ENCODE measurements around the gene ETFDH. TPM values are rescaled to one million over a fixed set of nuclear protein-coding genes. Genes with fewer than 3 reads are reported as not detected.
A peak's percentile ranks its signal among the peaks of the same experiment; 100 is the strongest.

The ETFDH gene
- total and polyA plus RNA-seq, 10 of the 15 experiments (the other 5 are each of a cell fraction or from before 2014, with no cell fraction given): 10.9 to 30.4 (median 20.6) TPM

DNA sequence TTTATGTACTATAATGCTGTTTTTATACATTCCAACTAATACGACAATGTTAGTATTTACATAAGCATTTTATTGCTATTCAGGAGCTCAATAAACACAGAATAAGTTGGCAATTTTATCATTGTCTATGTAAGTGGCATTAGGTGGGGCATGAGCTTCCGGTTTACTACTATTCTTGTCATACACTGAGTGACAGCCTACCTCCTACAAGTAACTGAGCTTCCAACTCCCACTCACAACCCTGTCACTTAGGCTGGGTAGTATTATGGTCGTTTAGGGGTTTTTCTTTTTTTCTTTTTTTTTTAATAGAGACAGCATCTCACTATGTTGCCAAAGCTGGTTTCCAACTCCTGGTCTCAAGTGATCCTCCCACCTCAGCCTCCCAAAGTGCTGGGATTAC is 43.7 kb downstream of the ETFDH start:
- no peak for FAIRE-seq
- peaks cover 10% of the 10 kb centered on the region for H3K79me2 ChIP-seq (ENCODE audit: control insufficient read depth, insufficient read depth, low read length)
- no peaks in the 10 kb centered on the region for H4K20me1 ChIP-seq (ENCODE audit: control insufficient read depth, insufficient read depth)
- H3K27ac ChIP-seq (ENCODE audit: control insufficient read depth, insufficient read depth): no peak overlapping the region
- no peak overlapping the region for H2AFZ ChIP-seq (ENCODE audit: control insufficient read depth, low read depth, low read length)
- intact Hi-C loops (cut with micrococcal nuclease; ENCODE audit: unreplicated experiment) (no loop called here), in situ Hi-C loops (cut with MboI) (no loop called here)
- no peak overlapping the region for H3K9ac ChIP-seq (ENCODE audit: control insufficient read depth, insufficient read depth, low read length)
- no peak for TF ChIP-seq HCFC1 (IDR thresholded peaks at IDR 0.05; ENCODE audit: low read length)
- TF ChIP-seq, protein P1, sequence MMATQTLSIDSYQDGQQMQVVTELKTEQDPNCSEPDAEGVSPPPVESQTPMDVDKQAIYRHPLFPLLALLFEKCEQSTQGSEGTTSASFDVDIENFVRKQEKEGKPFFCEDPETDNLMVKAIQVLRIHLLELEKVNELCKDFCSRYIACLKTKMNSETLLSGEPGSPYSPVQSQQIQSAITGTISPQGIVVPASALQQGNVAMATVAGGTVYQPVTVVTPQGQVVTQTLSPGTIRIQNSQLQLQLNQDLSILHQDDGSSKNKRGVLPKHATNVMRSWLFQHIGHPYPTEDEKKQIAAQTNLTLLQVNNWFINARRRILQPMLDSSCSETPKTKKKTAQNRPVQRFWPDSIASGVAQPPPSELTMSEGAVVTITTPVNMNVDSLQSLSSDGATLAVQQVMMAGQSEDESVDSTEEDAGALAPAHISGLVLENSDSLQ (IDR thresholded peaks at IDR 0.05): peak; percentile 39; the same call in 1 of the 2 replicates
- 35% methylated on average over 3 of the region's 3 CpGs for WGBS (ENCODE audit: insufficient coverage, insufficient replicate concordance, low lambda C conversion rate, missing lambda C conversion rate)
- no peaks in the 10 kb centered on the region for H3K9me3 ChIP-seq (replicated peaks; ENCODE audit: control insufficient read depth, insufficient read depth, low read length)
- CTCF ChIA-PET: interaction anchor here (0.6 to 1.1 kb wide), 3 partner anchors 15 to 47 kb away, joined by 3 to 4 read pairs (median 3); no protein-coding TSS in a partner anchor
- peaks cover 0 to 30% of the 10 kb centered on the region in 2 experiments; a peak in 3 of 4 replicates for H3K36me3 ChIP-seq (ENCODE audit: control insufficient read depth in 2 of 2, insufficient read depth in 2 of 2, low read length in 1 of 2)
- POLR2A ChIA-PET: interaction anchor here (0.6 kb wide), 1 partner anchor 136 kb away, joined by 7 read pairs; no protein-coding TSS in a partner anchor
- H3K4me2 ChIP-seq (ENCODE audit: control insufficient read depth, insufficient read depth): no peak overlapping the region
- ATAC-seq: no peak
- no TSS peak for BruUV-seq (replicated peaks)
- DNase-seq (ENCODE audit: low read depth, low spot score): no peak
- H3K4me3 ChIP-seq: no peak overlapping the region
- RAD21 ChIA-PET (ENCODE audit: unreplicated experiment): interaction anchor here (1.1 kb wide), 1 partner anchor 136 kb away, joined by 3 read pairs; no protein-coding TSS in a partner anchor
- H3K4me1 ChIP-seq (ENCODE audit: control insufficient read depth, insufficient read depth, low read length): no peaks in the 10 kb centered on the region
- SMC1A ChIA-PET (ENCODE audit: uncharacterized antibody, unreplicated experiment): interaction anchor here (0.7 to 1.6 kb wide), 5 partner anchors 36 to 587 kb away, joined by 3 to 7 read pairs (median 3); no protein-coding TSS in a partner anchor
- H3K27me3 ChIP-seq (replicated peaks in 1 of 2; ENCODE audit: control insufficient read depth in 2 of 2, insufficient read depth in 2 of 2, low read length in 1 of 2): no peaks in the 10 kb centered on the region

DNA sequence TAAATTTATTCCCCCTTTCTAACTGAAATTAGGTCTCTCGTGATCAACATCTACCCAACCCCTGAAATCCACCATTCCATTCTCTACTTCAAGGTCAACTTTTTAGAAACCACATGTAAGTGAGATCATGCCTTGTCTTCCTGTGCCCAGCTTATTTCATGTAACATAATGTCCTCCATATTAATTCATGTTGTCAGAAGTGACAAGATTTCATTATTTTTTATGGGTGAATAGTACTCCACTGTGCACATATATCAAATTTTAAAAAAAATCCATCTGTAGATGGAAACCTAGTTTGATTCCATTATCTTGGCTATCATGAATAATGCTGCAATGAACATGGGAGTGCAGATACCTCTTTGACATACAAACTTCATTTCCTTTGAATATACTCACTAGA is 49.6 kb downstream of the ETFDH start:
- Histone ChIP-seq H3K4me3 (peak overlapping the region; percentile 4; the same call in 1 of the 2 replicates), H3K36me3 (ENCODE audit: control insufficient read depth in 2 of 2, insufficient read depth in 2 of 2, low read length in 1 of 2) (peaks cover 0 to 24% of the 10 kb centered on the region in 2 experiments; a peak in 3 of 4 replicates), H3K79me2 (ENCODE audit: control insufficient read depth, insufficient read depth, low read length) (peaks cover 33% of the 10 kb centered on the region), H2AFZ (ENCODE audit: control insufficient read depth, low read depth, low read length) (no peak overlapping the region), H3K9ac (ENCODE audit: control insufficient read depth, insufficient read depth, low read length) (no peak overlapping the region; the same call in 1 of the 2 replicates), H3K4me1 (ENCODE audit: control insufficient read depth, insufficient read depth, low read length) (no peaks in the 10 kb centered on the region), H3K27ac (ENCODE audit: control insufficient read depth, insufficient read depth) (no peak overlapping the region), H3K9me3 (replicated peaks; ENCODE audit: control insufficient read depth, insufficient read depth, low read length) (no peaks in the 10 kb centered on the region), H4K20me1 (ENCODE audit: control insufficient read depth, insufficient read depth) (no peaks in the 10 kb centered on the region), H3K27me3 (replicated peaks in 1 of 2; ENCODE audit: control insufficient read depth in 2 of 2, insufficient read depth in 2 of 2, low read length in 1 of 2) (no peaks in the 10 kb centered on the region), H3K4me2 (ENCODE audit: control insufficient read depth, insufficient read depth) (peak overlapping the region; percentile 95)
- DNase-seq (ENCODE audit: low read depth, low spot score) (no peak), FAIRE-seq (no peak), ATAC-seq (no peak)
- in situ Hi-C loops (cut with MboI) (no loop called here), intact Hi-C loops (cut with micrococcal nuclease; ENCODE audit: unreplicated experiment) (no loop called here)
- ChIA-PET POLR2A (no interaction called here), CTCF (interaction anchor here (1.6 kb wide), 1 partner anchor 130 kb away, joined by 5 read pairs; no protein-coding TSS in a partner anchor), SMC1A (ENCODE audit: uncharacterized antibody, unreplicated experiment) (interaction anchor here (0.5 to 1.3 kb wide), 5 partner anchors 11 to 456 kb away, joined by 3 to 4 read pairs (median 3); no protein-coding TSS in a partner anchor), RAD21 (ENCODE audit: unreplicated experiment) (no interaction called here)
- TF ChIP-seq MYB (IDR thresholded peaks at IDR 0.05; ENCODE audit: borderline replicate concordance, low read depth, low read length): no peak
- 95% methylated on average over 1 of the region's 1 CpG for WGBS (ENCODE audit: insufficient coverage, insufficient replicate concordance, low lambda C conversion rate, missing lambda C conversion rate)
- no TSS peak for BruUV-seq (replicated peaks)

Measured in GM12878 (cell line).